HG03342 (cell line): Measurements from ENCODE around the gene MTHFSD.
"Not testable (repeated sequence)": the region's sequence is repeated elsewhere in the genome, so short reads cannot be mapped to it uniquely, and the experiment has no call there.

Experiments
- ATAC-seq: cut with Tn5 transposase; IDR thresholded peaks from one replicate; pipeline ENCODE4 v1.9.1; 2021; ENCODE audit warnings: mild to moderate bottlenecking, moderate library complexity; ENCODE audit not compliant: unreplicated experiment

Gene MTHFSD, protein sequence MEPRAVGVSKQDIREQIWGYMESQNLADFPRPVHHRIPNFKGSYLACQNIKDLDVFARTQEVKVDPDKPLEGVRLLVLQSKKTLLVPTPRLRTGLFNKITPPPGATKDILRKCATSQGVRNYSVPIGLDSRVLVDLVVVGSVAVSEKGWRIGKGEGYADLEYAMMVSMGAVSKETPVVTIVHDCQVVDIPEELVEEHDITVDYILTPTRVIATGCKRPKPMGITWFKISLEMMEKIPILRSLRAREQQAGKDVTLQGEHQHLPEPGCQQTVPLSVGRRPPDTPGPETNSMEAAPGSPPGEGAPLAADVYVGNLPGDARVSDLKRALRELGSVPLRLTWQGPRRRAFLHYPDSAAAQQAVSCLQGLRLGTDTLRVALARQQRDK

GRCh38 chr16:86554917-86555703, at the start of gene MTHFSD:
Gene MTHFSD (minus strand): TSS chr16:86555235. CDS start chr16:86555184, 51 bp downstream.
- ATAC-seq: peak; percentile 85

GRCh38 chr16:86604436-86605193, 49.6 kb upstream of the MTHFSD start:
- ATAC-seq: no peak

- ATAC-seq: no peak
Measured at GRCh38 chr16:86602521-86602920, 47.5 kb upstream of the MTHFSD start.

DNA sequence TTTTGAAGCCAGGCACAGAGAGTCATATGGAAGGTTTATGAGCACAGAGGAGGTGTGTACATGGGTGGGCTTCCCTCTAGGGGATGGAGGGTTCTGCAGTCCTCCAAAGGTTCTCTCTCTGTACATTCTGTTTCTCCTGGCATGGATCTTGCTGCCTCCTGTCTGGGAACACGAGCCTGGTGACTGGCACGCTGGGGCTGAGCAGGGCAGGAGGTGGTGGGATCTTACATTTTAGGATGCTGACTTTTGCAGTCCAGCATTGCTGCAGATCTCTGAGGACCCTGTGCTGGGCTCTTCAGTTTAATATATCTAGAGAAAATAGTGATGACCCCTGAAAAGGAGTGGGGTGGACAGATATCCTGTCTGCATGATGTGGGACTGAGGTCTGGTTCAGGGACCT, 46.3 kb upstream of the MTHFSD start:
- ATAC-seq: no peak

- ATAC-seq: no peak
Measured at GRCh38 chr16:86598607-86599565, 43.9 kb upstream of the MTHFSD start.

DNA sequence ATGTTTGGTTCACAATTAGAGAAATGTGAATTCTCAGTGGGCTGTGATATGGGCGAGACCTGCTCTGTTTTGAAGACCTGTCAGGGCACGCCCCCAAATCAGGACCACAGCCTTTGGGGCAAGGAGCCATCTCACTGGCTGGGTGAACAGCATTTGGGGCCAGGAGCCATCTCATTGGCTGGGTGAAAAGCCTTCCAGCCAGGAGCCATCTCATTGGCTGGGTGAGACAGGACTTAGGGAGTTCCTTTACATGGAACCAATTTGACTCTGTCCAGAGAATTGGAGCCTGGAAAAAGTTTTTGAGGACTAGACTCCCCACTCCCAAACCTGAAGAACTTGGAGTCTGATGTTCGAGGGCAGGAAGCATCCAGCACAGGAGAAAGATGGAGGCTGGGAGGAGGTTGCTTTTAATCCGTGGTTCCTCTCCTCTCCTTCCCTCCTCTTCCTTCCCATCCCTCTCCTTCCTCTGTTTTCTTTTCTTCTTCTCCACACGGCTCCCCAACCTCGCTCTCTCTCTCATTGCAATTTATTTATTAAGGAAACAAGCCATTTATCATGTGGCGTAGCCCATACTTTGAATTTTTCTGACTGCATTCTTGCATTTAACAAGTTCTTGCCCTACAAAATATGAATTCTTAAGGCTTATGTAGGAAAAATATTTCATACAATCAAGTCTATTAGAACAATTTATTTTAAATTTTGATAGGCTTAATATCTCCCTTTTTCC, 43.0 kb upstream of the MTHFSD start:
- no peak for ATAC-seq

DNA sequence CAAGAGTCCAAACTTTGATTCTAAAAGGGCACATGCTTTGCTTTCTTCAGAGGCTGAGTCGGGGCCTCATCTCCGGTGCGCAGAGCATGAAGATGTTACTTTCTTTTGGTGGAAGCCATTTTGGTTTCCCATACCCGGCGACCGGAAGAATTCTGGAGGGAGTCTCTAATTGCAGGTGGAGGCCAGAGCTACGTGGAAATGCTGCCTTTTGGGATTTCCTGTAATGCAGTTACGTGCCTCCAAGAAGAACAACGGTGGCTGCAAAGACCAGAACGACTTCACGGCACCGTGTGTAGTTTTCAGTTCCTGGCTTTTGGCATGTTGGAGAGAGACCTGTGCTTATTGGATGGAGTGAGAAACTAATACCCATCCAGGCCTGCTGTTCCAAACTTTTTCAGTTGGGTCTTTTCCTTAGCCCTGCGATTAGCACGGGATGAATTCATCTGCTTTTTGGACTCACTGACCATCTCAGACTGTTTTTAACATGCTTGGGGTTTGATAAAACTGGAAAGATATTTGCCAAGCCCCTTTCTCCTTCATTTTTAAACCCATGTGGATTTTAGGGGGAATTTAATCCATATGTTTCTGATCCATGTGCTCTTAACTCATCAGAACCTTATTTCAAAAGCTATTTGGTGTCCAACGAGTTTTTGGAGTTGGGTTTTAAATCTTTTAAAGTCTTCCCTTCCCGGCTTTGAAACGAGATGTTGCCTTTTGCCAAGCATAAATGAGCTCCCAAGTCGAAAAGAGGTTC, 42.3 kb upstream of the MTHFSD start:
- ATAC-seq: no peak

DNA sequence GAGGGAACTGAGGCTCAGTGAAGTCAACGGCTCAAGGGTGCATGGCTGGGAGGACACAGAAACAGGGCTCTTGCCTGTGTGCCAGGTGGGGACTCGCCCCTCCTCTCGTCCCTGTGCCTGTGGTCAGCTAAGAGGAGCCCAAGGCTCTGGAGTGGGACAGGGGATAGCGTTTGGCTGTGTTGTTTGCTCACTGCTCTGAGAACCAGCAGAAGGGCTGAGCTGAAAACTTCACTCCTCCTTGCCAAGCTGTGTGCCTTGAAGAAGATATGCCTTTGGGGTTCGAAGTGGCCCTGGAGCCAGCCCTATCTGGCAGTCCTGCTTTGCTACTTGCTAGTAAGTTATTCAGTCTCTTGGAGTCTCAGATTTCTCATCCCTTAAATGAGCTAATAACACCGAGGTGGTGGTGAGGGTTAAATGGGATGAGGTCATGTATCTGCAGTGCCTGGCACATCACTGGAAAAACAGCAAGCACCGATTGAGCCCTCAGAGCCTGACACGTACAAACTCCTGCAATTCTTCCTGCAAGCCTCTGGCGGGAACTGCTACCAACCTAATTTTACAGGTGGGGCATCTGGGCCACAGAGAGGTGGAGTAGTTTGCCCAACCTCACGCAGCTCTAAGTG, 41.1 kb upstream of the MTHFSD start:
- no peak for ATAC-seq

DNA sequence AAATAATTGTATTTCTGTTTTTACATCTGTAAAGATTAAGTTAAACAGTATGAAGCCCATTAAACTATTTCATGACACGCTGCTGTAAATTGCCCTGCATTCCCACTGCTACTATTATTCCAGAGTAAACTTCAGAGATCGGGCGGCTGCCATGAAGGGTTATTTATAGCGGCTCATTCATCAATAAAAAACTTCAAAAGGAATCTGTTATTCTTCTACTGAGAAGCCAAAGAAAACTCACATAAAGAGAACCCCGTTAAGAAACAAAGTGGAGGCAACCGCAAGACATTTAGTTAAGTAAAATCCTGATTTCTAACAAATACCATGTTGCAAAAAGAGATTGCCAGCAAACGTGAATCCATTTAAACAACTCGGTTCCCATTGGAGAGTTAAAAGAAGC, 39.7 kb upstream of the MTHFSD start:
- no peak for ATAC-seq

DNA sequence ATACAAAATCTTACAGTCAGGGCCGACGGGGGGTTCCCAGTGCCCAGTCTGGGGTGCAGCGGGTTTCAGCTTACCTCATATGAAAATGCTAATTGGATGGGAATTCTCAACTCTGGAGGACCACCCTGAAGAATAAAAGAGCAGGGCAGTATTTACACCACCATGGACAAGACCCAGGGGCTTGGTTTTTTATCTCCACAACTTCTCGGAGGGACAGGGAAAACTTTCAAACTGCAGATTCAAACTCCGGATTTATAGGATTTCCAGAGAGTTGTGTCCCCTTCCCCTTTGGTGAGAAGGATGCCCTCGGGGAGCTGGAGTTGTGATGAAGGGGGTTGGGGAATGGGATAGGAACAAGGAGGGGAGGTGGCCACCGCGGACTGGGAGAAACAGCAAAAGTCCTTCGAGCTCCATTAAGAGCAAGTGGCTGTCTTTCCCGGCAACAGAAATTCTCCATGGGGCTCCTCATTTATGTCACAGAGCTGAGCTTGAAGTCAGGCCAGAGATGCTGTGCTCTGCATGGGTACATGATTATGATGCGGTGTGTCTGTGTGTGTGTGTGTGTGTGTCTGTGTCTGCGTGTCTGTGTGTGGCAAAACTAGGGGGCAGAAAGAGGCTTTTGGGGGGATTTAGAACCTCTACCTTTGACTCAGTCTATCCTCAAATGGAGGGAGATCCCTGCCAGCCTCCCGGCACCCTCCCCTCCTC, 39.0 kb upstream of the MTHFSD start:
- no peak for ATAC-seq

DNA sequence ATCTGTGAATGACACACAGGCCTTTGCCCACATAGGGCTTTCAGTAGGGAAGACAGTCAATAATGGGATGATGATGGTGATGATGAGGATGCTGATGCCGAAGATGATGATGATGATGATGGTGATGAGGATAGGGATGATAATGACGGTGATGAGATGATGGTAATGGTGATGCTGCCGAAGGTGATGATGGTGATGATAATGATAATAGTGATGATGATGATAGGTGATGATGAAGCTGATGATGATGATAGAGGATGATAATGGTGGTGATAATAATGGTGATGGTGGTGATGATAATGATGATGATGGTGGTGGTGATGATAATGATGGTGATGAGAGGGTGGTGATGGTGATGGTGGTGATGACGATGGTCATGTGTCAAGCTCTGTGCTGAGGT, 36.2 kb upstream of the MTHFSD start:
- ATAC-seq: no peak

GRCh38 chr16:86590501-86591144, 35.6 kb upstream of the MTHFSD start:
- ATAC-seq: no peak

DNA sequence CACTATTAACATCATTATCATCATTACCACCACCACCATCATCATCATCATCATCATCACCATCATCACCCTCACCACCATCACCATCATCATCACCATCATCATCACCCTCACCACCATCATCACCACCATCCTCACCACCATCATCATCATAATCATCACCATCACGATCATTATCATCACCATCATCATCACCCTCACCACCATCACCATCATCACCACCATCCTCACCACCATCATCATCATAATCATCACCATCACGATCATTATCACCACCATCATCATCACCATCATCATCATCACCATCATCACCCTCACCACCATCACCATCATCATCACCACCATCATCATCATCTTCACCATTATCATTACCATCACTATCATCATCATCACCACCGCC, 32.9 kb upstream of the MTHFSD start:
- ATAC-seq: not testable (repeated sequence)

DNA sequence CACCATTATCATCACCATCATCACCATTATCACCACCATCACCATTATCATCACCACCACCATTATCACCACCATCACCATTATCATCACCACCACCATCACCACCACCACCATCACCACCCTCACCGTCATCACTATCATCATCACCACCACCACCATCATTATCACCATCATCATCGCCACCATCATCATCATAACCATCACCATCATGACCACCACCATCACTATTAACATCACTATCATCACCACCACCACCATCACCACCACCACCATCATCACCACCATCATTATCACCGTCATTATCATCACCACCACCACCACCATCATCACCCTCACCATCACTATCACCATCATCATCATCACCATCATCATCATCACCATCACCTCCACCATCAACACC, 32.5 kb upstream of the MTHFSD start:
- ATAC-seq: no peak

- ATAC-seq: no peak
Measured at GRCh38 chr16:86585821-86586611, 31.0 kb upstream of the MTHFSD start.
